SK-N-SH (cell line): ENCODE results near the gene RNF7. TPM values are rescaled to one million over a fixed set of nuclear protein-coding genes. Genes with fewer than 3 reads are reported as not detected.

Experiments
- CTCF ChIA-PET: fragments of 300-600, 350-600 bp; formaldehyde crosslinking; extraction: SDS; loops from one replicate; lab custom pipeline; 2021; lab: Yijun Ruan, JAX
- POLR2A ChIA-PET: fragments of 350-600 bp; sonication (Branson Sonifier 250); formaldehyde crosslinking; extraction: SDS; loops from one replicate; lab custom pipeline; 2020; ENCODE audit warnings: antibody characterized with exemption, inconsistent platforms; lab: Yijun Ruan, JAX
- DNase-seq: peaks from one replicate; pipeline ENCODE4 v3.0.0; 2012
- H2AFZ ChIP-seq: fragments of 200-600 bp; sonication (generic); 2 replicates; pipeline ENCODE4 v1.8.1; 2016; ENCODE audit warnings: antibody characterized with exemption, mild to moderate bottlenecking, low read depth
- H3F3A ChIP-seq: fragments of 200-600 bp; sonication (generic); replicated peaks from 2 replicates; pipeline ENCODE3; 2016; ENCODE audit warnings: antibody characterized with exemption, mild to moderate bottlenecking; ENCODE audit not compliant: insufficient read depth
- H3K27ac ChIP-seq, 2 experiments: fragments of 200-500 bp in 1 of 2; fragments of 200-600 bp in 1 of 2; sonication (Bioruptor generic) in 1 of 2; sonication (generic), shearing (Covaris generic) in 1 of 2; 2 replicates each; pipeline versions ENCODE4 v1.5.1 to v1.6.1; 2014 to 2016; ENCODE audit warnings: low read depth in 2 of 2, inconsistent platforms in 1 of 2, low read length in 1 of 2, mild to moderate bottlenecking in 1 of 2, mixed read lengths in 1 of 2
- H3K27me3 ChIP-seq: fragments of 200-600 bp; sonication (generic), shearing (Covaris generic); 2 replicates; pipeline ENCODE4 v1.6.1; 2016; ENCODE audit warnings: mixed run types; ENCODE audit not compliant: insufficient read depth
- H3K36me3 ChIP-seq, 2 experiments: fragments of 200-500 bp in 1 of 2; fragments of 200-600 bp in 1 of 2; sonication (Bioruptor generic) in 1 of 2; sonication (generic) in 1 of 2; replicated peaks in 1 of 2; 2 replicates each; pipeline versions ENCODE3 to v1.5.1; 2014 to 2016; ENCODE audit warnings: low read length in 1 of 2, mild to moderate bottlenecking in 1 of 2; ENCODE audit not compliant: insufficient read depth in 2 of 2, control insufficient read depth in 1 of 2
- H3K4me1 ChIP-seq, 2 experiments: fragments of 200-500 bp in 1 of 2; fragments of 200-600 bp in 1 of 2; sonication (Bioruptor generic) in 1 of 2; sonication (generic), shearing (Covaris generic) in 1 of 2; 2 replicates each; pipeline versions ENCODE4 v1.5.1 to v1.6.1; 2014 to 2016; ENCODE audit warnings: low read depth in 1 of 2, low read length in 1 of 2, mixed run types in 1 of 2; ENCODE audit not compliant: insufficient read depth in 2 of 2, control insufficient read depth in 1 of 2
- H3K4me2 ChIP-seq: fragments of 200-600 bp; sonication (generic), shearing (Covaris generic); 2 replicates; pipeline ENCODE4 v1.6.1; 2017; ENCODE audit warnings: mixed run types
- H3K4me3 ChIP-seq, 2 experiments: fragments of 200-500 bp in 1 of 2; fragments of 200-600 bp in 1 of 2; sonication (Bioruptor generic) in 1 of 2; sonication (generic), shearing (Covaris generic) in 1 of 2; 2 replicates each; pipeline versions ENCODE4 v1.5.1 to v1.8.1; 2014 to 2016; ENCODE audit warnings: low read depth in 2 of 2, inconsistent platforms in 1 of 2, low read length in 1 of 2, mild to moderate bottlenecking in 1 of 2, mixed read lengths in 1 of 2, moderate library complexity in 1 of 2
- H3K79me2 ChIP-seq: fragments of 200-600 bp; sonication (generic); 2 replicates; pipeline ENCODE4 v1.8.1; 2017; ENCODE audit warnings: mild to moderate bottlenecking; ENCODE audit not compliant: insufficient read depth
- H3K9ac ChIP-seq: fragments of 200-600 bp; sonication (generic); 2 replicates; pipeline ENCODE4 v1.6.1; 2017; ENCODE audit warnings: mixed run types
- H3K9me2 ChIP-seq: fragments of 200-600 bp; sonication (generic); 2 replicates; pipeline ENCODE4 v1.6.1; 2017; ENCODE audit warnings: mixed run types
- H3K9me3 ChIP-seq: fragments of 200-600 bp; sonication (generic); 2 replicates; pipeline ENCODE4 v1.6.1; 2017; ENCODE audit warnings: mixed run types, mild to moderate bottlenecking, moderate library complexity
- H4K20me1 ChIP-seq: fragments of 200-600 bp; sonication (generic); 2 replicates; pipeline ENCODE4 v1.6.1; 2017; ENCODE audit warnings: mild to moderate bottlenecking, mixed run types; ENCODE audit not compliant: insufficient read depth
- EP300 ChIP-seq, 2 experiments: IDR thresholded peaks; 2 replicates each; pipeline versions ENCODE4 v1.4.0 to v1.6.1; 2012; ENCODE audit warnings: borderline replicate concordance in 1 of 2, low read depth in 1 of 2, low read length in 1 of 2
- FOXM1 ChIP-seq: IDR thresholded peaks from 2 replicates; pipeline ENCODE4 v1.4.0; 2012; ENCODE audit warnings: low read depth, mild to moderate bottlenecking
- GABPA ChIP-seq: IDR thresholded peaks from 2 replicates; pipeline ENCODE4 v1.4.0; 2012; ENCODE audit warnings: low read depth, mild to moderate bottlenecking
- GATA2 ChIP-seq: sonication (generic); formaldehyde crosslinking; IDR thresholded peaks from 2 replicates; pipeline ENCODE4 v1.5.0; 2020; ENCODE audit warnings: mild to moderate bottlenecking, missing genetic modification reagents
- MAX ChIP-seq: IDR thresholded peaks from 2 replicates; pipeline ENCODE4 v1.4.0; 2012; ENCODE audit warnings: low read depth
- MEF2A ChIP-seq: IDR thresholded peaks from 2 replicates; pipeline ENCODE4 v1.4.0; 2012; ENCODE audit warnings: low read depth, borderline replicate concordance
- MXI1 ChIP-seq: IDR thresholded peaks from 2 replicates; pipeline ENCODE4 v1.6.1; 2012; ENCODE audit warnings: mild to moderate bottlenecking, low read depth, low read length, improper control_type of control experiment
- NRF1 ChIP-seq: IDR thresholded peaks from 2 replicates; pipeline ENCODE4 v1.6.1; 2012; ENCODE audit warnings: low read depth, mild to moderate bottlenecking, low read length
- RFX5 ChIP-seq: IDR thresholded peaks from 2 replicates; pipeline ENCODE4 v1.6.1; 2012; ENCODE audit warnings: mild to moderate bottlenecking, improper control_type of control experiment, low read length
- SMC3 ChIP-seq: IDR thresholded peaks from 2 replicates; pipeline ENCODE4 v1.6.1; 2012; ENCODE audit warnings: low read depth, low read length, improper control_type of control experiment
- TAF1 ChIP-seq: IDR thresholded peaks from 2 replicates; pipeline ENCODE4 v1.6.1; 2012; ENCODE audit warnings: low read depth, mild to moderate bottlenecking, low read length, moderate library complexity, borderline replicate concordance
- TCF12 ChIP-seq: IDR thresholded peaks from 2 replicates; pipeline ENCODE4 v1.4.0; 2012
- TEAD4 ChIP-seq: IDR thresholded peaks from 2 replicates; pipeline ENCODE4 v1.4.0; 2012; ENCODE audit warnings: mild to moderate bottlenecking, borderline replicate concordance; ENCODE audit not compliant: insufficient read depth
- YY1 ChIP-seq: IDR thresholded peaks from 2 replicates; pipeline ENCODE4 v1.4.0; 2012; ENCODE audit warnings: low read depth, mild to moderate bottlenecking
- ZBTB33 ChIP-seq: IDR thresholded peaks from 2 replicates; pipeline ENCODE4 v1.4.0; 2012; ENCODE audit warnings: low read depth, borderline replicate concordance
- WGBS: methylation state at CpG from one replicate; pipeline ENCODE4 v1.1.6; 2017; ENCODE audit warnings: low lambda C conversion rate; 5-methylcytosine and 5-hydroxymethylcytosine counted together
- polyA plus RNA-seq, 3 experiments: library from polyadenylated mRNA; depleted of rRNA; stranded (reverse); fragments of >200 nt; gene quantifications; 2 replicates each; pipeline ENCODE4 v1.2.3, GENCODE V29; 2012
- TF ChIP-seq, protein P1 (sequence below): IDR thresholded peaks from 2 replicates; pipeline ENCODE4; 2012
- TF ChIP-seq, protein P2 (sequence below): fragments of 150-350 bp; IDR thresholded peaks from 2 replicates; pipeline ENCODE4 v1.6.1; 2016; ENCODE audit warnings: mild to moderate bottlenecking, low read depth, low read length
- TF ChIP-seq, protein P3 (sequence below): fragments of 150-350 bp; IDR thresholded peaks from 2 replicates; pipeline ENCODE4 v1.6.1; 2017; ENCODE audit warnings: antibody characterized with exemption, low read length, low read depth, borderline replicate concordance

Gene RNF7
- polyA plus RNA-seq, 1 of the 3 experiments (the other 2 are of a cell fraction), result 77.1 TPM

DNA sequence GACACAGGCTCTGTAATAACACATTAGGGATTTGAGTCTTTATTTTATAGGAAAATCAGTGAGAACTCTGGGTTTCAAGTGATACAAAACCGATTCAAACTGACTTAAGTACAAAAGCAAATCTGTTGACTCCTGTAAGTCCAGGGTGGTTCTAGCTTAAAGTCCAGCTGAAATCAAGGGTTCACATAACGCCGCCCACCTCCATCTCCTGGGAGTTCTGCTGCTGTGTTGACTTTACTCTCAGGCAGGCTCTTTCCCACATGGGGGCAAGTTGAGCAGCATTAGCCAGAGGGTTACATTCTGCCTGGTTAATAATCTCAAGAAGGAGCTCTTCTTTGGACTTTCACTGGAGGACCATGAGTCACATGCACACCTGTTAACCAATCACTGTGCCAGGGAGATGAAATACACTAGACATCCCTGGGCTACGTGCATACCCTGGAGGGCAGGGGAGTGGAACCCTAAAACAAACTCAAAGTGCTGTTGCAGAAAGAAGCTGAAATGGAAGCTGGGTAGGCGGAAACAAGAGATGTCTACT is 9.7 kb upstream of the RNF7 start:
- H3K4me2 ChIP-seq, result no peak overlapping the region
- no peak for DNase-seq
- ChIA-PET CTCF (interaction anchor here (0.9 to 1.0 kb wide), 2 partner anchors 10 to 185 kb away, joined by 3 read pairs; no protein-coding TSS in a partner anchor), POLR2A (no interaction called here)
- no peak for TF ChIP-seq NRF1
- no peak for TF ChIP-seq FOXM1
- TF ChIP-seq TAF1, result no peak
- no peak for TF ChIP-seq EP300 (IDR thresholded peaks at IDR 0.05; ENCODE audit: borderline replicate concordance in 1 of 2, low read depth in 1 of 2, low read length in 1 of 2)
- no peak for TF ChIP-seq MXI1
- TF ChIP-seq, protein P1, sequence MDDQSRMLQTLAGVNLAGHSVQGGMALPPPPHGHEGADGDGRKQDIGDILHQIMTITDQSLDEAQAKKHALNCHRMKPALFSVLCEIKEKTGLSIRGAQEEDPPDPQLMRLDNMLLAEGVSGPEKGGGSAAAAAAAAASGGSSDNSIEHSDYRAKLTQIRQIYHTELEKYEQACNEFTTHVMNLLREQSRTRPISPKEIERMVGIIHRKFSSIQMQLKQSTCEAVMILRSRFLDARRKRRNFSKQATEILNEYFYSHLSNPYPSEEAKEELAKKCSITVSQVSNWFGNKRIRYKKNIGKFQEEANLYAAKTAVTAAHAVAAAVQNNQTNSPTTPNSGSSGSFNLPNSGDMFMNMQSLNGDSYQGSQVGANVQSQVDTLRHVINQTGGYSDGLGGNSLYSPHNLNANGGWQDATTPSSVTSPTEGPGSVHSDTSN, result no peak
- no peak for TF ChIP-seq TEAD4
- TF ChIP-seq, protein P2, sequence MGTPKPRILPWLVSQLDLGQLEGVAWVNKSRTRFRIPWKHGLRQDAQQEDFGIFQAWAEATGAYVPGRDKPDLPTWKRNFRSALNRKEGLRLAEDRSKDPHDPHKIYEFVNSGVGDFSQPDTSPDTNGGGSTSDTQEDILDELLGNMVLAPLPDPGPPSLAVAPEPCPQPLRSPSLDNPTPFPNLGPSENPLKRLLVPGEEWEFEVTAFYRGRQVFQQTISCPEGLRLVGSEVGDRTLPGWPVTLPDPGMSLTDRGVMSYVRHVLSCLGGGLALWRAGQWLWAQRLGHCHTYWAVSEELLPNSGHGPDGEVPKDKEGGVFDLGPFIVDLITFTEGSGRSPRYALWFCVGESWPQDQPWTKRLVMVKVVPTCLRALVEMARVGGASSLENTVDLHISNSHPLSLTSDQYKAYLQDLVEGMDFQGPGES, result no peak
- TF ChIP-seq MAX, result no peak
- no peak for TF ChIP-seq TCF12
- no peak for TF ChIP-seq ZBTB33
- TF ChIP-seq SMC3, result no peak
- TF ChIP-seq, protein P3, sequence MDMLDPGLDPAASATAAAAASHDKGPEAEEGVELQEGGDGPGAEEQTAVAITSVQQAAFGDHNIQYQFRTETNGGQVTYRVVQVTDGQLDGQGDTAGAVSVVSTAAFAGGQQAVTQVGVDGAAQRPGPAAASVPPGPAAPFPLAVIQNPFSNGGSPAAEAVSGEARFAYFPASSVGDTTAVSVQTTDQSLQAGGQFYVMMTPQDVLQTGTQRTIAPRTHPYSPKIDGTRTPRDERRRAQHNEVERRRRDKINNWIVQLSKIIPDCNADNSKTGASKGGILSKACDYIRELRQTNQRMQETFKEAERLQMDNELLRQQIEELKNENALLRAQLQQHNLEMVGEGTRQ, result no peak
- TF ChIP-seq MEF2A, result no peak
- TF ChIP-seq RFX5, result no peak
- TF ChIP-seq GATA2 (CRISPR knock-in tag), result no peak
- TF ChIP-seq YY1, result no peak
- no peak for TF ChIP-seq GABPA
- TF ChIP-seq, all 33 proteins: peak for 0
- Histone ChIP-seq H3K4me1 (no peaks in the 10 kb centered on the region), H3K9me3 (no peaks in the 10 kb centered on the region), H3K27ac (no peak overlapping the region), H4K20me1 (no peaks in the 10 kb centered on the region), H3K79me2 (no peaks in the 10 kb centered on the region), H2AFZ (no peak overlapping the region), H3K9me2 (no peaks in the 10 kb centered on the region), H3K4me3 (no peak overlapping the region), H3K9ac (no peak overlapping the region), H3K36me3 (no peaks in the 10 kb centered on the region), H3K27me3 (no peaks in the 10 kb centered on the region), H3F3A (no peaks in the 10 kb centered on the region)
- WGBS, result 63% methylated on average over 5 of the region's 5 CpGs
